Activated T-helper 1 cell treated with Interleukin-2 at 50 U/mL for 16 hours (primary cell): ENCODE measurements around the gene RFTN2.

Source experiments
- DNase-seq: peaks from one replicate; pipeline ENCODE4 v3.0.0-alpha.2; 2020; ENCODE audit warnings: low read depth

The RFTN2 gene

DNA sequence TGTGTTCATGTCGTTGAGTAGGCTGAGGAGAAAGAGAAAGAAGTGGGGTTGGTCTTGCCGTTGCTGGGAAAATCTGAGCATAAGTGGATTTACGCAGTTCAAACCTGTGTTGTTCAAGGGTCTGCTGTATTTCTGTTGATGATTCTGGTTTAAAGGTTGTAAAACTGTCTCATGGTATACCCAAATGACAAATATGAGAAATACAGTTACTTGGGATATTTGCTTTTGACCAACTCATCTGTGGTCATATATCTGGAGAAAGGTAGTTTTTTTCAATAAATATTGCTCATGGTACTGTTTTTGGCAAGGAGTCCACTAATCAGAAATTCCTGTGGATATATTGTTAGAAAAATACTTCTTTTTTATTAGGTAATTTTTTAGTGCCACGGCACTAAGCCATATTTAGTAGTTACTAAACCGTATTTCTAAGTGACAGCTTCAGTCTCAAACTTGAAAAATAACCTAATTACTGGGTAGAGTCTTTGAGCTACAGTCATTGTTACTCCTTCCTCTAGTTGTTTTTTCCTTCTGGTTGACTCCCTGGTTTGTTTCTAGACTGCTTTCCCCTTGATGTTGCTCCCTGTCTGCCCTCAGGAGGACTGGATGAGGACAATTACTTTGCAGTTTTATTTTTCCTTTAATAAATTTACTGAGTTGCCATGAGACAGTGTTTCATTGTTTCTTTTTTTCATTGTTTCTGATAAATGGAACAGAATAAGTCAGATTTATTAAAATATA, 128.1 kb downstream of the RFTN2 start:
- no peak for DNase-seq

- no peak for DNase-seq
These were observed 132.2 kb downstream of the RFTN2 start for GRCh38 chr2:197543206-197543605.

DNA sequence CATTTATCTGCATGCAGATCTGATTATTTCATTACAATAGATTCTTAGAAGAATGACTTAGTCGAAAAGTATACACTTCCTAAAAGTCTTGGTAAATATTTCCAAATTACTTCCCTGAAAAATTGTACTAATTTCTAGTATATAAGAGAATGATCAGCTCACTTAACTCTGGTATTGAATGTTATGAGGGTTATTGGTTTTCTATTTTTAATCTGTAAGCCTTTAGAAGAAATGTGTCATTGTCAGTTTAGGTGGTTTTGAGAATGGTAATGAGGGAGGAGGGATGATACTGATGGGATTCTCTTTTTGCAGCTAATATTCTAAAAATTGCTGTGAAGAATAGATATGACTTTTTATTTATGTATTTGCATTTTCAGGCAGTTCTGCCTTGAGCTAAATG, 135.7 kb downstream of the RFTN2 start:
- no peak for DNase-seq

- DNase-seq, result no peak
These were observed 137.0 kb downstream of the RFTN2 start for GRCh38 chr2:197538412-197538811.
